GM12878 (cell line): ENCODE results near the gene CCP110. TPM values are rescaled to one million over a fixed set of nuclear protein-coding genes. Genes with fewer than 3 reads are reported as not detected.

Experiments used
- ATAC-seq: fragments of 200-7000 bp; cut with Tn5 transposase; 3 replicates; pipeline ENCODE4 v1.9.1; 2020; ENCODE audit warnings: mild to moderate bottlenecking, moderate library complexity
- BruUV-seq: library from RNA; stranded (reverse); fragments of 400-500 nt; replicated peaks from 2 replicates; lab custom pipeline; 2021; lab: Mats Ljungman, UMichigan
- CTCF ChIA-PET: fragments of 300-600 bp; sonication (Branson Sonifier 250); formaldehyde crosslinking; extraction: SDS; loops from one replicate; lab custom pipeline; 2021; ENCODE audit warnings: inconsistent platforms; lab: Yijun Ruan, JAX
- POLR2A ChIA-PET: fragments of 350-600 bp; formaldehyde crosslinking; extraction: SDS; loops from one replicate; lab custom pipeline; 2021; ENCODE audit warnings: inconsistent platforms; lab: Charles Lee
- RAD21 ChIA-PET: fragments of 300-600 bp; sonication (Branson Sonifier 250); formaldehyde crosslinking; loops from one replicate; lab custom pipeline; 2023; ENCODE audit warnings: antibody characterized with exemption; ENCODE audit not compliant: unreplicated experiment; lab: Charles Lee
- SMC1A ChIA-PET: fragments of 300-600 bp; sonication (Branson Sonifier 250); formaldehyde crosslinking; loops from one replicate; lab custom pipeline; 2023; ENCODE audit not compliant: unreplicated experiment, uncharacterized antibody; lab: Charles Lee
- DNase-seq: peaks from one replicate; pipeline ENCODE4 v3.0.0-alpha.2; 2011; ENCODE audit warnings: low read depth, low spot score
- FAIRE-seq: peaks from 3 replicates; lab custom pipeline; 2011; peaks lifted over from hg19 to GRCh38; lab: Jason Lieb, UNC
- H2AFZ ChIP-seq: 2 replicates; pipeline ENCODE4 v1.6.0; 2011; ENCODE audit warnings: low read depth, low read length, control low read depth; ENCODE audit not compliant: control insufficient read depth
- H3K27ac ChIP-seq: 2 replicates; pipeline ENCODE4 v1.5.1; 2011; ENCODE audit warnings: control low read depth; ENCODE audit not compliant: control insufficient read depth, insufficient read depth
- H3K27me3 ChIP-seq, 2 experiments: replicated peaks in 1 of 2; 2 replicates each; pipeline versions ENCODE4 v1.6.0 to v1.6.1; 2011; ENCODE audit warnings: low read length in 1 of 2; ENCODE audit not compliant: control insufficient read depth in 2 of 2, insufficient read depth in 2 of 2
- H3K36me3 ChIP-seq, 2 experiments: 2 replicates each; pipeline ENCODE4 v1.5.1; 2011; ENCODE audit warnings: low read length in 1 of 2; ENCODE audit not compliant: control insufficient read depth in 2 of 2, insufficient read depth in 2 of 2
- H3K4me1 ChIP-seq: 2 replicates; pipeline ENCODE4 v1.6.1; 2011; ENCODE audit warnings: mild to moderate bottlenecking, low read length, moderate library complexity, mixed read lengths; ENCODE audit not compliant: control insufficient read depth, insufficient read depth
- H3K4me2 ChIP-seq: 2 replicates; pipeline ENCODE4 v1.6.0; 2011; ENCODE audit warnings: control low read depth; ENCODE audit not compliant: control insufficient read depth, insufficient read depth
- H3K4me3 ChIP-seq: fragments of 200-600 bp; sonication (generic); 2 replicates; pipeline ENCODE4 v1.5.1; 2016
- H3K79me2 ChIP-seq: 2 replicates; pipeline ENCODE4 v1.6.0; 2011; ENCODE audit warnings: low read length; ENCODE audit not compliant: control insufficient read depth, insufficient read depth
- H3K9ac ChIP-seq: 2 replicates; pipeline ENCODE4 v1.8.0; 2011; ENCODE audit warnings: low read length, control low read depth, mixed read lengths; ENCODE audit not compliant: control insufficient read depth, insufficient read depth
- H3K9me3 ChIP-seq: replicated peaks from 3 replicates; pipeline ENCODE4 v1.5.1; 2011; ENCODE audit warnings: mild to moderate bottlenecking, low read length; ENCODE audit not compliant: control insufficient read depth, insufficient read depth
- H4K20me1 ChIP-seq: 2 replicates; pipeline ENCODE4 v1.6.0; 2011; ENCODE audit not compliant: control insufficient read depth, insufficient read depth
- CREM ChIP-seq: IDR thresholded peaks from 2 replicates; pipeline ENCODE4 v1.6.1; 2014; ENCODE audit warnings: antibody characterized with exemption, low read depth
- E2F4 ChIP-seq: IDR thresholded peaks from 2 replicates; pipeline ENCODE4 v1.6.1; 2012; ENCODE audit warnings: low read depth, low read length, improper control_type of control experiment
- ELK1 ChIP-seq: IDR thresholded peaks from 2 replicates; pipeline ENCODE4 v1.6.1; 2012; ENCODE audit warnings: low read depth, low read length, improper control_type of control experiment
- EP300 ChIP-seq, 2 experiments: fragments of 150-350 bp in 1 of 2; IDR thresholded peaks; 2 replicates each; pipeline ENCODE4 v1.6.1; 2011 to 2012; ENCODE audit warnings: low read depth in 2 of 2, low read length in 2 of 2, borderline replicate concordance in 1 of 2, improper control_type of control experiment in 1 of 2, inconsistent platforms in 1 of 2; ENCODE audit not compliant: control insufficient read depth in 1 of 2
- FOXM1 ChIP-seq: IDR thresholded peaks from 2 replicates; pipeline ENCODE4 v1.6.1; 2012; ENCODE audit warnings: low read depth, mild to moderate bottlenecking, inconsistent platforms, low read length, moderate library complexity
- MTA2 ChIP-seq: fragments of 450-650 bp; IDR thresholded peaks from 2 replicates; pipeline ENCODE4 v1.6.1; 2016; ENCODE audit warnings: low read depth, mild to moderate bottlenecking, moderate library complexity
- NKRF ChIP-seq: fragments of 450-650 bp; conservative IDR thresholded peaks from 2 replicates; pipeline ENCODE4 v1.6.1; 2017; ENCODE audit warnings: mild to moderate bottlenecking, moderate library complexity
- POU2F2 ChIP-seq: IDR thresholded peaks from 3 replicates; pipeline ENCODE4 v1.6.1; 2011; ENCODE audit warnings: low read depth, mild to moderate bottlenecking, low read length, borderline replicate concordance
- SIN3A ChIP-seq: IDR thresholded peaks from 2 replicates; pipeline ENCODE4 v1.6.1; 2012; ENCODE audit warnings: low read depth, low read length, improper control_type of control experiment
- SMARCA5 ChIP-seq: fragments of 450-650 bp; IDR thresholded peaks from 2 replicates; pipeline ENCODE4 v1.6.1; 2017; ENCODE audit warnings: mild to moderate bottlenecking
- STAT3 ChIP-seq: IDR thresholded peaks from 2 replicates; pipeline ENCODE4 v1.6.1; 2011; ENCODE audit warnings: low read depth, low read length, improper control_type of control experiment
- TARDBP ChIP-seq: IDR thresholded peaks from 2 replicates; pipeline ENCODE4 v1.6.1; 2016; ENCODE audit warnings: borderline replicate concordance
- YBX1 ChIP-seq: fragments of 450-650 bp; IDR thresholded peaks from 2 replicates; pipeline ENCODE4 v1.6.1; 2016; ENCODE audit warnings: antibody characterized with exemption
- WGBS: methylation state at CpG from one replicate; pipeline ENCODE4 v1.1.6; 2016; ENCODE audit warnings: low lambda C conversion rate; ENCODE audit not compliant: insufficient replicate concordance, insufficient coverage; ENCODE audit errors: missing lambda C conversion rate; 5-methylcytosine and 5-hydroxymethylcytosine counted together
- in situ Hi-C: fragments of 300-500 bp; cut with MboI; formaldehyde crosslinking; loops from 9 replicates; pipeline ENCODE4 v1.14.3; 2018; ENCODE audit warnings: mixed read lengths
- intact Hi-C: fragments of 100-400 bp; cut with micrococcal nuclease; formaldehyde crosslinking; loops from one replicate; pipeline ENCODE4 v1.14.2; 2022; ENCODE audit not compliant: unreplicated experiment
- polyA plus RNA-seq, 11 experiments: library from polyadenylated mRNA; depleted of rRNA in 4 of 11; unstranded in 6 of 11; stranded (reverse) in 5 of 11; fragments of >200 nt; fragmentation: Nextera tagmentation in 4 of 11; fragmentation: Illumina TruSeq in 1 of 11; extraction: Ambion mirVana in 4 of 11; extraction: Trizol in 1 of 11; gene quantifications; 1 replicate in 1 of 11; 2 replicates in 10 of 11; pipeline versions ENCODE4 v1.2.1 to v1.2.3, GENCODE V29; 2011 to 2016; ENCODE audit warnings: inconsistent platforms in 2 of 11, missing spikeins in 2 of 11, low read depth in 1 of 11
- total RNA-seq, 4 experiments: library from RNA; depleted of rRNA in 3 of 4; stranded (reverse); fragments of >200 nt in 3 of 4; fragmentation: Illumina TruSeq in 1 of 4; extraction: Trizol in 1 of 4; gene quantifications; 2 replicates each; pipeline versions ENCODE4 v1.2.1 to v1.2.3, GENCODE V29; 2013 to 2021
- TF ChIP-seq, protein P1 (sequence below): IDR thresholded peaks from 2 replicates; pipeline ENCODE4 v1.6.1; 2011; ENCODE audit warnings: low read depth, mild to moderate bottlenecking, low read length, moderate library complexity, borderline replicate concordance; ENCODE audit errors: extremely low read depth
- TF ChIP-seq, protein P2 (sequence below): fragments of 450-650 bp; IDR thresholded peaks from 2 replicates; pipeline ENCODE4 v1.6.1; 2018; ENCODE audit warnings: borderline replicate concordance, mild to moderate bottlenecking; ENCODE audit not compliant: partially characterized antibody

The CCP110 gene
- total and polyA plus RNA-seq, 10 of the 15 experiments (the other 5 are each of a cell fraction or from before 2014, with no cell fraction given), result 6.4 to 38.1 (median 26.7) TPM

DNA sequence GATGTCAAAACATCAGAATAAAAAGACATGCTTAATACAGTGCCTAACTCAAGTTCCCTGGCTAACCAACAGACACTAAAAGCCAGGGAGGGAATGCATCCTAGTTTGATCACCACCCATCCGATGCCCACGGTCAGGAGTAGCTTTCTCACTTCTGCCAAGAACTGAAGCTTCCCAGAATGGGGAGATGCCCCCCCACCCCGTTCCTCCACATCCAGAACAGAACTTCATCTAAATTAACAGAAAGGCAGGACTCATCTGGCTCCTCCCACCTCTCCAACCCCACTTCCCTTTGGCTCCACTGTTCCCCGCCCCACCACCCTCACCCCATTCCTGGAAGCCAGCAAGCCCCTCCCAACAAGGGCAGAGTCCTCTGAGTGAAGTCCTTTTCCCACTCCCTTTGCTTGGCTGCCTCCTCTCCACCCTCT, 35.5 kb upstream of the CCP110 start:
- H3K27me3 ChIP-seq, result no peaks in the 10 kb centered on the region
- 44% methylated on average over 4 of the region's 4 CpGs for WGBS
- CTCF ChIA-PET, result interaction anchor here (0.5 kb wide), 1 partner anchor 72 kb away, joined by 3 read pairs; no protein-coding TSS in a partner anchor
- peaks cover under 1% of the 10 kb centered on the region; the same call in 1 of the 2 replicates for H3K4me1 ChIP-seq
- ATAC-seq, result no peak
- H4K20me1 ChIP-seq, result no peaks in the 10 kb centered on the region
- no peak overlapping the region for H3K27ac ChIP-seq
- in situ Hi-C loops, result no loop called here
- H3K9me3 ChIP-seq, result no peaks in the 10 kb centered on the region
- RAD21 ChIA-PET, result no interaction called here
- H3K4me3 ChIP-seq, result no peak overlapping the region
- H3K4me2 ChIP-seq, result no peak overlapping the region
- H2AFZ ChIP-seq, result no peak overlapping the region
- SMC1A ChIA-PET, result no interaction called here
- no peak for DNase-seq
- H3K9ac ChIP-seq, result no peak overlapping the region
- H3K36me3 ChIP-seq, result no peaks in the 10 kb centered on the region
- intact Hi-C loops, result no loop called here
- FAIRE-seq, result no peak
- no peaks in the 10 kb centered on the region for H3K79me2 ChIP-seq
- no TSS peak for BruUV-seq
- POLR2A ChIA-PET, result no interaction called here
- TF ChIP-seq STAT3 (no peak), NKRF (no peak), ELK1 (no peak), MTA2 (no peak), CREM (no peak), POU2F2 (no peak), TARDBP (no peak), SIN3A (no peak), FOXM1 (no peak), YBX1 (no peak), SMARCA5 (no peak), EP300 (IDR thresholded peaks at IDR 0.05; ENCODE audit: borderline replicate concordance in 1 of 2, control insufficient read depth in 1 of 2, low read depth in 2 of 2, low read length in 2 of 2) (no peak), E2F4 (no peak)
- TF ChIP-seq, protein P1, sequence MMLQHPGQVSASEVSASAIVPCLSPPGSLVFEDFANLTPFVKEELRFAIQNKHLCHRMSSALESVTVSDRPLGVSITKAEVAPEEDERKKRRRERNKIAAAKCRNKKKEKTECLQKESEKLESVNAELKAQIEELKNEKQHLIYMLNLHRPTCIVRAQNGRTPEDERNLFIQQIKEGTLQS, result no peak
- TF ChIP-seq, protein P2, sequence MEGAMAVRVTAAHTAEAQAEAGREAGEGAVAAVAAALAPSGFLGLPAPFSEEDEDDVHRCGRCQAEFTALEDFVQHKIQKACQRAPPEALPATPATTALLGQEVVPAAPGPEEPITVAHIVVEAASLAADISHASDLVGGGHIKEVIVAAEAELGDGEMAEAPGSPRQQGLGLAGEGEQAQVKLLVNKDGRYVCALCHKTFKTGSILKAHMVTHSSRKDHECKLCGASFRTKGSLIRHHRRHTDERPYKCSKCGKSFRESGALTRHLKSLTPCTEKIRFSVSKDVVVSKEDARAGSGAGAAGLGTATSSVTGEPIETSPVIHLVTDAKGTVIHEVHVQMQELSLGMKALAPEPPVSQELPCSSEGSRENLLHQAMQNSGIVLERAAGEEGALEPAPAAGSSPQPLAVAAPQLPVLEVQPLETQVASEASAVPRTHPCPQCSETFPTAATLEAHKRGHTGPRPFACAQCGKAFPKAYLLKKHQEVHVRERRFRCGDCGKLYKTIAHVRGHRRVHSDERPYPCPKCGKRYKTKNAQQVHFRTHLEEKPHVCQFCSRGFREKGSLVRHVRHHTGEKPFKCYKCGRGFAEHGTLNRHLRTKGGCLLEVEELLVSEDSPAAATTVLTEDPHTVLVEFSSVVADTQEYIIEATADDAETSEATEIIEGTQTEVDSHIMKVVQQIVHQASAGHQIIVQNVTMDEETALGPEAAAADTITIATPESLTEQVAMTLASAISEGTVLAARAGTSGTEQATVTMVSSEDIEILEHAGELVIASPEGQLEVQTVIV, result no peak
